OCI-LY3 (cell line): ENCODE results near the gene SLC12A8.
A peak's percentile ranks its signal among the peaks of the same experiment; 100 is the strongest.

ENCODE experiments used
- H2AFZ ChIP-seq: fragments of 200-600, 300-600 bp; shearing (Covaris generic); 2 replicates; pipeline ENCODE4 v1.6.0; 2014; ENCODE audit warnings: antibody characterized with exemption, low read depth, low read length
- H3K27ac ChIP-seq: fragments of 200-600, 300-600 bp; sonication (generic); 2 replicates; pipeline ENCODE4 v1.5.1; 2014; ENCODE audit warnings: mild to moderate bottlenecking, low read length, moderate library complexity, mixed read lengths
- H3K27me3 ChIP-seq: fragments of 200-600, 300-600 bp; sonication (generic); 2 replicates; pipeline ENCODE4 v1.6.1; 2014; ENCODE audit warnings: low read depth, low read length, mixed read lengths
- H3K36me3 ChIP-seq: fragments of 200-600, 300-600 bp; sonication (generic); replicated peaks from 2 replicates; pipeline ENCODE3; 2014; ENCODE audit warnings: low read depth, low read length, mixed read lengths
- H3K4me1 ChIP-seq: fragments of 300-600, 200-600 bp; sonication (generic); 2 replicates; pipeline ENCODE4 v1.6.1; 2014; ENCODE audit warnings: low read length, mixed read lengths
- H3K4me2 ChIP-seq: fragments of 200-600, 300-600 bp; sonication (generic); 2 replicates; pipeline ENCODE4 v1.6.1; 2014; ENCODE audit warnings: low read length, mixed read lengths
- H3K4me3 ChIP-seq: fragments of 300-600, 200-600 bp; sonication (generic); 2 replicates; pipeline ENCODE4 v1.5.1; 2014; ENCODE audit warnings: antibody characterized with exemption, mild to moderate bottlenecking, low read length, moderate library complexity
- H3K79me2 ChIP-seq: fragments of 300-600, 200-600 bp; shearing (Covaris generic); 2 replicates; pipeline ENCODE4 v1.6.1; 2014; ENCODE audit warnings: mild to moderate bottlenecking, low read length, mixed read lengths
- H3K9ac ChIP-seq: fragments of 300-600, 200-600 bp; shearing (Covaris generic); 2 replicates; pipeline ENCODE4 v1.6.0; 2014; ENCODE audit warnings: mild to moderate bottlenecking, low read length, moderate library complexity
- H3K9me3 ChIP-seq: fragments of 200-600, 300-600 bp; shearing (Covaris generic); 2 replicates; pipeline ENCODE4 v1.6.1; 2014; ENCODE audit warnings: low read length, mixed read lengths; ENCODE audit not compliant: insufficient read depth
- H4K20me1 ChIP-seq: fragments of 200-600, 300-600 bp; sonication (generic); 2 replicates; pipeline ENCODE4 v1.6.1; 2016; ENCODE audit warnings: low read length, mixed read lengths; ENCODE audit not compliant: insufficient read depth
- CTCF ChIP-seq: fragments of 200-600, 300-600 bp; sonication (generic); IDR thresholded peaks from 2 replicates; pipeline ENCODE4 v1.5.1; 2014; ENCODE audit warnings: antibody characterized with exemption, low read length, low read depth
- EZH2phosphoT487 ChIP-seq: fragments of 200-600 bp; shearing (Covaris generic); IDR thresholded peaks from 2 replicates; pipeline ENCODE4 v1.6.1; 2018; ENCODE audit warnings: antibody characterized with exemption, mixed run types, low read depth

SLC12A8 gene

GRCh38 chr3:125179143-125179883 is 33.2 kb downstream of the SLC12A8 start:
- no peak for TF ChIP-seq EZH2phosphoT487
- TF ChIP-seq CTCF = no peak
- no peak overlapping the region for H3K4me3 ChIP-seq
- no peak overlapping the region for H3K9ac ChIP-seq
- no peaks in the 10 kb centered on the region for H3K27me3 ChIP-seq
- H2AFZ ChIP-seq = peak overlapping the region; percentile 84; the same call in 1 of the 2 replicates
- H3K4me2 ChIP-seq = peak overlapping the region; percentile 60
- H3K27ac ChIP-seq = peak overlapping the region; percentile 24
- H3K79me2 ChIP-seq = no peaks in the 10 kb centered on the region
- H3K9me3 ChIP-seq = no peaks in the 10 kb centered on the region
- no peaks in the 10 kb centered on the region for H3K36me3 ChIP-seq
- peaks cover 16% of the 10 kb centered on the region for H3K4me1 ChIP-seq
- no peaks in the 10 kb centered on the region for H4K20me1 ChIP-seq

- TF ChIP-seq CTCF (no peak), EZH2phosphoT487 (no peak)
- H3K36me3 ChIP-seq = no peaks in the 10 kb centered on the region
- H2AFZ ChIP-seq = no peak overlapping the region
- no peak overlapping the region for H3K9ac ChIP-seq
- no peaks in the 10 kb centered on the region for H3K9me3 ChIP-seq
- H3K4me2 ChIP-seq = no peak overlapping the region
- no peak overlapping the region for H3K27ac ChIP-seq
- no peaks in the 10 kb centered on the region for H3K27me3 ChIP-seq
- no peaks in the 10 kb centered on the region for H4K20me1 ChIP-seq
- H3K4me1 ChIP-seq = peaks cover 16% of the 10 kb centered on the region
- H3K79me2 ChIP-seq = no peaks in the 10 kb centered on the region
- H3K4me3 ChIP-seq = no peak overlapping the region
Measured at GRCh38 chr3:125177746-125178145, 34.8 kb downstream of the SLC12A8 start.

GRCh38 chr3:125175295-125176078 is 37.1 kb downstream of the SLC12A8 start:
- TF ChIP-seq CTCF = no peak
- TF ChIP-seq EZH2phosphoT487 = no peak
- Histone ChIP-seq H3K4me3 (no peak overlapping the region), H3K4me2 (no peak overlapping the region), H3K79me2 (no peaks in the 10 kb centered on the region), H3K36me3 (no peaks in the 10 kb centered on the region), H3K4me1 (peaks cover 16% of the 10 kb centered on the region), H3K9ac (no peak overlapping the region), H3K9me3 (no peaks in the 10 kb centered on the region), H3K27ac (no peak overlapping the region), H3K27me3 (no peaks in the 10 kb centered on the region), H4K20me1 (no peaks in the 10 kb centered on the region), H2AFZ (no peak overlapping the region)

- Histone ChIP-seq H3K4me2 (no peak overlapping the region), H3K27me3 (peaks cover 10% of the 10 kb centered on the region; the same call in 1 of the 2 replicates), H3K4me3 (no peak overlapping the region), H4K20me1 (no peaks in the 10 kb centered on the region), H3K27ac (no peak overlapping the region), H3K4me1 (no peaks in the 10 kb centered on the region), H2AFZ (no peak overlapping the region), H3K36me3 (no peaks in the 10 kb centered on the region), H3K9me3 (no peaks in the 10 kb centered on the region), H3K9ac (no peak overlapping the region), H3K79me2 (no peaks in the 10 kb centered on the region)
- TF ChIP-seq CTCF (no peak), EZH2phosphoT487 (no peak)
Measured at GRCh38 chr3:125172346-125172745, 40.2 kb downstream of the SLC12A8 start.
